ENCODE measurements around the gene FRS2. TPM values are rescaled to one million over a fixed set of nuclear protein-coding genes. Genes with fewer than 3 reads are reported as not detected.

FRS2 gene
- total RNA-seq, 4 donors from 2014 or later: 35.2 to 60.7 (median 48.6) TPM

- Histone ChIP-seq H3K4me3 (no peak overlapping the region), H3K9me3 (no peaks in the 10 kb centered on the region), H3K4me1 (no peaks in the 10 kb centered on the region), H3K36me3 (no peaks in the 10 kb centered on the region), H3K27ac (no peak overlapping the region), H3K27me3 (no peaks in the 10 kb centered on the region)
- WGBS: 88% methylated on average over 7 of the region's 7 CpGs
- no peak for TF ChIP-seq POLR2AphosphoS5 (IDR thresholded peaks at IDR 0.05)
- TF ChIP-seq POLR2A (IDR thresholded peaks at IDR 0.05): no peak
- no peak for TF ChIP-seq EP300 (IDR thresholded peaks at IDR 0.05)
- no peak for TF ChIP-seq CTCF (IDR thresholded peaks at IDR 0.05)
- DNase-seq (ENCODE audit: low spot score in 2 of 2): no peak
Observed at GRCh38 chr12:69428351-69429073, 41.7 kb upstream of the FRS2 start.

- no peak for DNase-seq (ENCODE audit: low spot score in 2 of 2)
- Histone ChIP-seq H3K4me1 (no peaks in the 10 kb centered on the region), H3K9me3 (no peaks in the 10 kb centered on the region), H3K27me3 (no peaks in the 10 kb centered on the region), H3K4me3 (no peak overlapping the region), H3K36me3 (no peaks in the 10 kb centered on the region), H3K27ac (no peak overlapping the region)
- WGBS: 90% methylated on average over 8 of the region's 8 CpGs
- no peak for TF ChIP-seq EP300 (IDR thresholded peaks at IDR 0.05)
- TF ChIP-seq CTCF (IDR thresholded peaks at IDR 0.05): no peak
- no peak for TF ChIP-seq POLR2AphosphoS5 (IDR thresholded peaks at IDR 0.05)
- no peak for TF ChIP-seq POLR2A (IDR thresholded peaks at IDR 0.05)
Observed at GRCh38 chr12:69430942-69431590, 39.1 kb upstream of the FRS2 start.

DNA sequence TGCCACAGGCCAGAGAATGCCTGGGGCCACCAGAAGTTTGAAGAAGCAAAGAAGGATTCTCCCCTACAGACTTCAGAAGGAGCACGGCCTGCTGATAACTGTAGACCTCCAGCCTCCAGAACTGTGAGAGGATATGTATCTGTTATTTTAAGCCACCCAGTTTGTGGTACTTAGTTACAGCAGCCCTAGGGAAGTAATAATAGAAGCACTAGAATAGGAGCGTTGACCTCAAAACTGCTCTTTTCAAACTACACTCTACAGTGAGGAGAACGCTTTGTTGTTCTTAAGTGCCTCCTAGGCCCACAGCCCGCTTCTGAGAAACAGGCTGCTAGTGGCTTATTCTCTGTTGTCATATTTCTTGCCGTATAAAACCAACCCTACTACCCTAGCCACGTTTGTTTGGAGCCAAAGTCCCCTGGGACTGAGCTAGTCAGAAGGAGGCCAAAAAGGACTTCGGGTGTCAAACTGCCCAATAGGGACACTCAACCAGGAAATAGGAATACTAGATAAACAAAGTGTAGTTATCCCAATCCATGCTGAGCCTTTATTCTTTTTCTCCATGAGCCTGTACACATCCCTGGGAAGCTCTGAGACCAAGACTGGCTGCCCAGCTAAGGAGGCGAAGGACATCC lies 38.5 kb upstream of the FRS2 start:
- Histone ChIP-seq H3K4me3 (no peak overlapping the region), H3K9me3 (no peaks in the 10 kb centered on the region), H3K4me1 (no peaks in the 10 kb centered on the region), H3K27me3 (no peaks in the 10 kb centered on the region), H3K27ac (no peak overlapping the region), H3K36me3 (no peaks in the 10 kb centered on the region)
- WGBS: 86% methylated on average over 8 of the region's 8 CpGs
- DNase-seq (ENCODE audit: low spot score in 2 of 2): no peak
- TF ChIP-seq CTCF (IDR thresholded peaks at IDR 0.05): no peak
- no peak for TF ChIP-seq POLR2A (IDR thresholded peaks at IDR 0.05)
- no peak for TF ChIP-seq EP300 (IDR thresholded peaks at IDR 0.05)
- no peak for TF ChIP-seq POLR2AphosphoS5 (IDR thresholded peaks at IDR 0.05)

GRCh38 chr12:69433653-69434052 lies 36.5 kb upstream of the FRS2 start:
- Histone ChIP-seq H3K4me1 (no peaks in the 10 kb centered on the region), H3K36me3 (no peaks in the 10 kb centered on the region), H3K27me3 (no peaks in the 10 kb centered on the region), H3K9me3 (no peaks in the 10 kb centered on the region), H3K27ac (no peak overlapping the region), H3K4me3 (no peak overlapping the region)
- WGBS: 89% methylated on average over 3 of the region's 3 CpGs
- no peak for DNase-seq (ENCODE audit: low spot score in 2 of 2)
- TF ChIP-seq EP300 (IDR thresholded peaks at IDR 0.05) (no peak), POLR2A (IDR thresholded peaks at IDR 0.05) (no peak), POLR2AphosphoS5 (IDR thresholded peaks at IDR 0.05) (no peak), CTCF (IDR thresholded peaks at IDR 0.05) (no peak)

DNA sequence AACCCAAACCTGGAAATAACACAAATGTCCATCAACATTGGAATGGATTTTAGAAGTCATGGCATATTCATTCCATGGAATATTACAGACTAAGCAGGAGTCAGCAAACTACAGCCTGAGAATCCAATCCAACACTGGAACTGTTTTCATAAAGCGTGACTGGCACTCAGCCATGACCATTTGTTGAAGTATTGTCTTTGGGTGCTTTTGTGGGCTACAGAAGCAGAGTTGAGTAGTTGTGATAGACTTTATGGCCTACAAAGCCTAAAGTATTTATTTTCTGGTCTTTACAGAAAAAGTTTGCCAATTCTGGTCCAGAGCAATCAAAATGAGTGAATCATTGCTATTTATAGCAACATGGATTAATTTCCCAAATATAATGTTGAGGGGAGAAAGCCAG lies 34.5 kb upstream of the FRS2 start:
- no peak for DNase-seq (ENCODE audit: low spot score in 2 of 2)
- Histone ChIP-seq H3K27me3 (no peaks in the 10 kb centered on the region), H3K4me1 (no peaks in the 10 kb centered on the region), H3K27ac (no peak overlapping the region), H3K9me3 (no peaks in the 10 kb centered on the region), H3K36me3 (no peaks in the 10 kb centered on the region), H3K4me3 (no peak overlapping the region)
- TF ChIP-seq CTCF (IDR thresholded peaks at IDR 0.05) (no peak), POLR2AphosphoS5 (IDR thresholded peaks at IDR 0.05) (no peak), EP300 (IDR thresholded peaks at IDR 0.05) (no peak), POLR2A (IDR thresholded peaks at IDR 0.05) (no peak)
- 60% methylated on average over 1 of the region's 1 CpG for WGBS

All from suprapubic skin (tissue), 4 donors.